Vagina (tissue), 2 donors: ENCODE results near the gene TNFRSF1B.

Experiments used
- POLR2AphosphoS5 ChIP-seq, 2 donors: sonication (generic); formaldehyde crosslinking; IDR thresholded peaks; one replicate each; pipeline ENCODE4 v1.9.0; 2017; ENCODE audit warnings: antibody characterized with exemption in 2 of 2, mild to moderate bottlenecking in 2 of 2, low read depth in 1 of 2; ENCODE audit not compliant: insufficient read depth in 1 of 2
- TF ChIP-seq, protein P1 (sequence below), 3 experiments: fragments of 450-650 bp in 2 of 3; fragments of 200-600 bp in 1 of 3; sonication (generic) in 1 of 3; IDR thresholded peaks; one replicate each; pipeline ENCODE4 v1.5.1; 2017 to 2019; ENCODE audit warnings: antibody characterized with exemption in 3 of 3, mild to moderate bottlenecking in 2 of 3, moderate library complexity in 2 of 3

GRCh38 chr1:12170263-12170671 is 3.5 kb downstream of the TNFRSF1B start:
- TF ChIP-seq, protein P1, sequence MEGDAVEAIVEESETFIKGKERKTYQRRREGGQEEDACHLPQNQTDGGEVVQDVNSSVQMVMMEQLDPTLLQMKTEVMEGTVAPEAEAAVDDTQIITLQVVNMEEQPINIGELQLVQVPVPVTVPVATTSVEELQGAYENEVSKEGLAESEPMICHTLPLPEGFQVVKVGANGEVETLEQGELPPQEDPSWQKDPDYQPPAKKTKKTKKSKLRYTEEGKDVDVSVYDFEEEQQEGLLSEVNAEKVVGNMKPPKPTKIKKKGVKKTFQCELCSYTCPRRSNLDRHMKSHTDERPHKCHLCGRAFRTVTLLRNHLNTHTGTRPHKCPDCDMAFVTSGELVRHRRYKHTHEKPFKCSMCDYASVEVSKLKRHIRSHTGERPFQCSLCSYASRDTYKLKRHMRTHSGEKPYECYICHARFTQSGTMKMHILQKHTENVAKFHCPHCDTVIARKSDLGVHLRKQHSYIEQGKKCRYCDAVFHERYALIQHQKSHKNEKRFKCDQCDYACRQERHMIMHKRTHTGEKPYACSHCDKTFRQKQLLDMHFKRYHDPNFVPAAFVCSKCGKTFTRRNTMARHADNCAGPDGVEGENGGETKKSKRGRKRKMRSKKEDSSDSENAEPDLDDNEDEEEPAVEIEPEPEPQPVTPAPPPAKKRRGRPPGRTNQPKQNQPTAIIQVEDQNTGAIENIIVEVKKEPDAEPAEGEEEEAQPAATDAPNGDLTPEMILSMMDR (IDR thresholded peaks at IDR 0.05) = no peak
- no peak for TF ChIP-seq POLR2AphosphoS5 (IDR thresholded peaks at IDR 0.05; ENCODE audit: insufficient read depth in 1 of 2, low read depth in 1 of 2)
